ENCODE data around the gene FGFRL1. TPM values are rescaled to one million over a fixed set of nuclear protein-coding genes. Genes with fewer than 3 reads are reported as not detected.

The FGFRL1 gene
- total RNA-seq, 1 experiment from 2014 or later, result 33.5 TPM

- Mint-ChIP-seq H3K9me3 (ENCODE audit: unreplicated experiment) (no peaks in the 10 kb centered on the region), H3K27me3 (ENCODE audit: insufficient read depth, unreplicated experiment) (no peaks in the 10 kb centered on the region), H3K27ac (ENCODE audit: low read depth, unreplicated experiment) (no peak overlapping the region), H3K4me3 (ENCODE audit: unreplicated experiment) (no peak overlapping the region), H3K4me1 (ENCODE audit: insufficient read depth, unreplicated experiment) (no peaks in the 10 kb centered on the region), H3K36me3 (ENCODE audit: insufficient read depth, unreplicated experiment) (peaks cover 20% of the 10 kb centered on the region)
- CTCF ChIA-PET, result no interaction called here
- intact Hi-C loops (cut with micrococcal nuclease), result no loop called here
- no peak for DNase-seq (ENCODE audit: unreplicated experiment)
- TF ChIP-seq CTCF (IDR thresholded peaks at IDR 0.05; ENCODE audit: unreplicated experiment), result no peak
- BruUV-seq (replicated peaks), result no TSS peak
- POLR2A ChIA-PET, result interaction anchor here (0.6 kb wide), 1 partner anchor 98 kb away, joined by 3 read pairs; no protein-coding TSS in a partner anchor
These were observed 15.9 kb downstream of the FGFRL1 start for GRCh38 chr4:1027219-1027914.

- intact Hi-C loops (cut with micrococcal nuclease), result no loop called here
- no TSS peak for BruUV-seq (replicated peaks)
- Mint-ChIP-seq H3K36me3 (ENCODE audit: insufficient read depth, unreplicated experiment) (peaks cover 25% of the 10 kb centered on the region), H3K9me3 (ENCODE audit: unreplicated experiment) (no peaks in the 10 kb centered on the region), H3K27me3 (ENCODE audit: insufficient read depth, unreplicated experiment) (no peaks in the 10 kb centered on the region), H3K4me3 (ENCODE audit: unreplicated experiment) (no peak overlapping the region), H3K27ac (ENCODE audit: low read depth, unreplicated experiment) (no peak overlapping the region), H3K4me1 (ENCODE audit: insufficient read depth, unreplicated experiment) (no peaks in the 10 kb centered on the region)
- no peak for DNase-seq (ENCODE audit: unreplicated experiment)
- ChIA-PET POLR2A (no interaction called here), CTCF (no interaction called here)
- TF ChIP-seq CTCF (IDR thresholded peaks at IDR 0.05; ENCODE audit: unreplicated experiment), result no peak
These were observed 16.5 kb downstream of the FGFRL1 start for GRCh38 chr4:1027915-1028238.

- POLR2A ChIA-PET, result no interaction called here
- H3K4me1 Mint-ChIP-seq (ENCODE audit: insufficient read depth, unreplicated experiment), result no peaks in the 10 kb centered on the region
These were observed 17.3 kb downstream of the FGFRL1 start for GRCh38 chr4:1028574-1029220.

GRCh38 chr4:1029529-1029928 lies 18.1 kb downstream of the FGFRL1 start:
- TF ChIP-seq CTCF (IDR thresholded peaks at IDR 0.05; ENCODE audit: unreplicated experiment), result no peak
- DNase-seq (ENCODE audit: unreplicated experiment), result no peak
- intact Hi-C loops (cut with micrococcal nuclease), result no loop called here
- ChIA-PET POLR2A (no interaction called here), CTCF (no interaction called here)
- Mint-ChIP-seq H3K27me3 (ENCODE audit: insufficient read depth, unreplicated experiment) (no peaks in the 10 kb centered on the region), H3K27ac (ENCODE audit: low read depth, unreplicated experiment) (no peak overlapping the region), H3K4me3 (ENCODE audit: unreplicated experiment) (no peak overlapping the region), H3K36me3 (ENCODE audit: insufficient read depth, unreplicated experiment) (peaks cover 27% of the 10 kb centered on the region), H3K4me1 (ENCODE audit: insufficient read depth, unreplicated experiment) (no peaks in the 10 kb centered on the region), H3K9me3 (ENCODE audit: unreplicated experiment) (no peaks in the 10 kb centered on the region)
- BruUV-seq (replicated peaks), result no TSS peak

More at GRCh38 chr4:1028574-1029220, 17.3 kb downstream of the FGFRL1 start:
- no TSS peak for BruUV-seq (replicated peaks)
- Mint-ChIP-seq H3K4me3 (ENCODE audit: unreplicated experiment) (no peak overlapping the region), H3K36me3 (ENCODE audit: insufficient read depth, unreplicated experiment) (peaks cover 26% of the 10 kb centered on the region), H3K9me3 (ENCODE audit: unreplicated experiment) (no peaks in the 10 kb centered on the region), H3K27me3 (ENCODE audit: insufficient read depth, unreplicated experiment) (no peaks in the 10 kb centered on the region), H3K27ac (ENCODE audit: low read depth, unreplicated experiment) (no peak overlapping the region)
- CTCF ChIA-PET, result interaction anchor here (0.6 kb wide), 1 partner anchor 321 kb away, joined by 3 read pairs; no protein-coding TSS in a partner anchor
- DNase-seq (ENCODE audit: unreplicated experiment), result no peak
- intact Hi-C loops (cut with micrococcal nuclease), result no loop called here
- no peak for TF ChIP-seq CTCF (IDR thresholded peaks at IDR 0.05; ENCODE audit: unreplicated experiment)

All from MCF 10A (cell line).